Measurements from ENCODE around the gene CDC123. TPM values are rescaled to one million over a fixed set of nuclear protein-coding genes. Genes with fewer than 3 reads are reported as not detected.

Gene CDC123
- total and polyA plus RNA-seq, 12 donors = 41.1 to 119 (median 55.7) TPM

GRCh38 chr10:12198156-12198555, 2.2 kb downstream of the CDC123 start:
- WGBS, 4 donors = 87 to 93% (median 91%) methylated on average over 2 of the region's 2 CpGs
- Histone ChIP-seq H3K36me3 (replicated peaks in 1 of 2) (peaks cover 0 to 26% of the 10 kb centered on the region in 2 donors), H3K27me3 (no peaks in the 10 kb centered on the region), H3K27ac (no peak overlapping the region), H3K9me3 (replicated peaks in 1 of 3) (no peaks in the 10 kb centered on the region), H3K4me1 (replicated peaks in 1 of 2) (peaks cover 14 to 36% of the 10 kb centered on the region in 2 donors), H3K4me3 (no peak overlapping the region)
- no peak for DNase-seq
- intact Hi-C loops (cut with DNase I) = no loop called here
- TF ChIP-seq POLR2A (IDR thresholded peaks at IDR 0.05) (no peak), CTCF (IDR thresholded peaks at IDR 0.05) (no peak)

DNA sequence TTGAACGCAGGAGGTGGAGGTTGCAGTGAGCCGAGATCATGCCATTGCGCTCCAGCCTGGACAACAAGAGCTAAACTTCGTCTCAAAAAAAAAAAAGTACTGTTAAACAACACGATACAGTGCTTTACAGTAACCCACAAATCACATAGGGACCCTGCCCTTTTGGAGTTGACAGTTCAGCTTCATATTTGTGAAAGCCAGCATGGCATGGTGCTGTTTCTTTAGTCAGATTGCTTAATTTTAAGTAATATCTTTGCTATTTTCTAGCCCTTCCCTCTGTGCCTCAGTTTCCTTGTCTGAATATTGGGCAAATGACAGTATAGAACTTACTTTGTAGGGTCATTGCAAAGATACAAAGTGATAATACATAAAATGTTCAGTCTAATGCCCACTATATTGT, 4.9 kb downstream of the CDC123 start:
- no peaks in the 10 kb centered on the region for H3K27me3 ChIP-seq
- no peak overlapping the region for H3K4me3 ChIP-seq
- intact Hi-C loops (cut with DNase I) = no loop called here
- WGBS, 4 donors = 91 to 97% (median 94%) methylated on average over 5 of the region's 5 CpGs
- peaks cover 7 to 20% of the 10 kb centered on the region in 2 donors for H3K4me1 ChIP-seq (replicated peaks in 1 of 2)
- DNase-seq = no peak
- peaks cover 0 to 26% of the 10 kb centered on the region in 2 donors for H3K36me3 ChIP-seq (replicated peaks in 1 of 2)
- H3K9me3 ChIP-seq (replicated peaks in 1 of 3) = no peaks in the 10 kb centered on the region
- no peak for TF ChIP-seq CTCF (IDR thresholded peaks at IDR 0.05)
- no peak overlapping the region for H3K27ac ChIP-seq

DNA sequence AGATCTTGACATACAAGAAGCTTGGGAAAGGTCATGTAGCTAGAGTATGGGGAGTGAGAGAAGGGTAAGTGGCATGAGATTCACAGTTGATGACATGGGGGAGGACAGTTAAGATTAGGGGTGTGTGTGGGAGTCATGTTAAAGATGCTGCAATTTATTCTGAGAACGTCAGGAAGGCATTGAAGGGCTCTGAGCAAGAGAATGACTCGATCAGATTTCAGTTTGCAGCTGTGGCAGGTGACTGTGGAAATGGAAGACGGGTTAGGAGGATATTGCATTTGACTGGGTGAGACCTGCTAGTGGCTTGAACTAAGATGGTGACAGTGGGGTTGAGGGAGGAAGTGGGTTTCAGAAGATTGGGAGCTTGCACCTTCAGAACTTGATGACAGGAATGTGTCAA, 5.6 kb downstream of the CDC123 start:
- intact Hi-C loops (cut with DNase I) = no loop called here
- Histone ChIP-seq H3K4me3 (no peak overlapping the region), H3K4me1 (replicated peaks in 1 of 2) (peaks cover 6 to 19% of the 10 kb centered on the region in 2 donors), H3K27me3 (no peaks in the 10 kb centered on the region), H3K36me3 (replicated peaks in 1 of 2) (peaks cover 0 to 26% of the 10 kb centered on the region in 2 donors), H3K27ac (no peak overlapping the region), H3K9me3 (replicated peaks in 1 of 3) (no peaks in the 10 kb centered on the region)
- TF ChIP-seq POLR2A (IDR thresholded peaks at IDR 0.05) (no peak), CTCF (IDR thresholded peaks at IDR 0.05) (no peak)
- DNase-seq = no peak
- WGBS, 4 donors = 75 to 87% (median 82%) methylated on average over 3 of the region's 3 CpGs

- DNase-seq = no peak
- TF ChIP-seq POLR2A (IDR thresholded peaks at IDR 0.05) (no peak), CTCF (IDR thresholded peaks at IDR 0.05) (no peak)
- Histone ChIP-seq H3K4me3 (no peak overlapping the region), H3K4me1 (replicated peaks in 1 of 2) (peaks cover 0 to 13% of the 10 kb centered on the region in 2 donors), H3K9me3 (replicated peaks in 1 of 3) (no peaks in the 10 kb centered on the region), H3K27ac (no peak overlapping the region), H3K36me3 (replicated peaks in 1 of 2) (peaks cover 0 to 26% of the 10 kb centered on the region in 2 donors), H3K27me3 (no peaks in the 10 kb centered on the region)
- WGBS, 4 donors = 87 to 93% (median 90%) methylated on average over 5 of the region's 5 CpGs
- intact Hi-C loops (cut with DNase I) = no loop called here
Measured at GRCh38 chr10:12202226-12202625, 6.2 kb downstream of the CDC123 start.

All from adrenal gland (tissue), 12 donors.